Nephron (organoid): ENCODE data around the gene PLD6.
A peak's percentile ranks its signal among the peaks of the same experiment; 100 is the strongest.

Source experiments
- H3K27ac Mint-ChIP-seq, 3 experiments: 2 replicates each; pipeline ENCODE4 v1.8.0; 2020; ENCODE audit warnings: mixed read lengths in 3 of 3, mild to moderate bottlenecking in 2 of 3, moderate library complexity in 1 of 3
- H3K27me3 Mint-ChIP-seq: 2 replicates; pipeline ENCODE4 v1.8.0; 2021; ENCODE audit warnings: low read depth, mild to moderate bottlenecking, moderate library complexity, mixed read lengths
- H3K36me3 Mint-ChIP-seq: 2 replicates; pipeline ENCODE4 v1.8.0; 2020; ENCODE audit warnings: low read depth, mixed read lengths
- H3K4me1 Mint-ChIP-seq: 2 replicates; pipeline ENCODE4 v1.8.0; 2020; ENCODE audit warnings: mixed read lengths
- H3K4me3 Mint-ChIP-seq, 3 experiments: 2 replicates each; pipeline ENCODE4 v1.8.0; 2020; ENCODE audit warnings: mild to moderate bottlenecking in 3 of 3, mixed read lengths in 3 of 3, moderate library complexity in 2 of 3
- H3K9me3 Mint-ChIP-seq: 2 replicates; pipeline ENCODE4 v1.8.0; 2020; ENCODE audit warnings: mixed read lengths
- CTCF ChIP-seq, 3 experiments: fragments of 200-600 bp; sonication (generic); IDR thresholded peaks; one replicate each; pipeline ENCODE4 v1.5.0; 2021; ENCODE audit warnings: antibody characterized with exemption in 3 of 3; ENCODE audit not compliant: unreplicated experiment in 3 of 3

PLD6 gene

GRCh38 chr17:17205368-17206123 lies 587 bp downstream of the PLD6 start:
- no peaks in the 10 kb centered on the region for H3K36me3 Mint-ChIP-seq
- TF ChIP-seq CTCF (IDR thresholded peaks at IDR 0.05; ENCODE audit: unreplicated experiment in 3 of 3), result no peak
- H3K4me1 Mint-ChIP-seq, result peaks cover 11% of the 10 kb centered on the region
- no peaks in the 10 kb centered on the region for H3K9me3 Mint-ChIP-seq
- H3K4me3 Mint-ChIP-seq, result no peak overlapping the region
- no peaks in the 10 kb centered on the region for H3K27me3 Mint-ChIP-seq
- no peak overlapping the region for H3K27ac Mint-ChIP-seq

DNA sequence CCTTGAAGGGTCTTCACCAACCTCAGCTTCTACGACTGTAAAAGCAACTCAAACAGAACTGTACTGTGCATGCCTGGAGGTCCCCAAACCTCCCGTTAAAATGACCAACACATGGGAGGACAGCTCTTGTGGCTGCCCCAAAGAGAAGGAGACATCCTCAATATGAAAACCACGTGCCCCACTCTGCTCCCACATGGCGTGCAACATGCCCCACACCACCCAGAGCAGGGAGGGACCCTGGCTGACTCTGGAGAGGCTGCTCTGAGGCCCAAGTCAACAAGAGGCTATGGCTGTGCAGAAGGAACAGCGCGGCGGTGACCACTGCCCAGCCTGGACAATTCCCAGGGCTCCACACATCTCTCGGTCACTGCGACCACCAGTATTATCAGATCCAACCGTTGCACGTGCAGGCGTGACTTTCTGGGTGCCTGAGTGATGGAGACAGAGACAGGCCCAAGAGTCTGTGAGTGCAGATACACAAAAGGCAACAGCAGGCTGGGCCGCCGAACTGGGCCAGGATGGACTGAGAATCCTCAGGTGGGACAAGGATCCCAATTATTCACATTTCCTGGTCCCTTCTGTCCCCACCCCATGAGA lies 1.4 kb downstream of the PLD6 start:
- Mint-ChIP-seq H3K36me3 (no peaks in the 10 kb centered on the region), H3K9me3 (no peaks in the 10 kb centered on the region), H3K27me3 (no peaks in the 10 kb centered on the region), H3K4me1 (peaks cover 19% of the 10 kb centered on the region), H3K4me3 (no peak overlapping the region), H3K27ac (peak overlapping the region in 2 of 3 experiments; percentile 62 to 85)
- no peak for TF ChIP-seq CTCF (IDR thresholded peaks at IDR 0.05; ENCODE audit: unreplicated experiment in 3 of 3)

- Mint-ChIP-seq H3K4me1 (peaks cover 22% of the 10 kb centered on the region), H3K4me3 (no peak overlapping the region), H3K27me3 (no peaks in the 10 kb centered on the region), H3K27ac (peak overlapping the region in 2 of 3 experiments; percentile 62 to 85), H3K36me3 (no peaks in the 10 kb centered on the region), H3K9me3 (no peaks in the 10 kb centered on the region)
- TF ChIP-seq CTCF (IDR thresholded peaks at IDR 0.05; ENCODE audit: unreplicated experiment in 3 of 3), result no peak
Observed at GRCh38 chr17:17204041-17204591, 2.0 kb downstream of the PLD6 start.

DNA sequence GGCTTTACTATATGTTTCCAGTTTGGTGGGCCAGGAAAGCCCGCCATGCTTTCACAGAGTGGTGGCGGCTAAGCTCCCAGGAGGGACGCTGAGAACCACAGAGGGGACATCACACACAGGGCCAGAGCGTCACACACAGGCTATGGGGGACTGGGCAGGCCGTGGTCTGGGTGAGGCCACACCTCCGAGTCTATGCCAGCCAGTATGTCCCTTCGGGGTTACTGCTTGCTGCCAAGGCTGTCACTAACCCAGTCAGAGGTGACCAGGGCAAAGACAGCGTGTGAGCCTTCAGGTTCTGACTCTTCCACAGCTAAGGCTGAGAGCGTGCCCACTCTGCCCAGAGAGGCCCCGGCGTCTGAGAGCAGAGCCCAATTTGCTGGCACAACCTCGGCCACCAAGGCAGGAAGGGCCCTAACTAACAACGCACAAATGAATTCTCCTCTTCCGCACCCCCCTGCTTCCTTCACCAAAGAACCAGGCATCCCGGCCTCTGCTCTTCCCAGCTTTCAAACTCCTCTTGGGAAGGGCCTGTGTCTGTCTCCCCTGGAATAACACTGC lies 2.9 kb downstream of the PLD6 start:
- H3K27me3 Mint-ChIP-seq, result no peaks in the 10 kb centered on the region
- TF ChIP-seq CTCF (IDR thresholded peaks at IDR 0.05; ENCODE audit: unreplicated experiment in 3 of 3), result no peak
- no peaks in the 10 kb centered on the region for H3K9me3 Mint-ChIP-seq
- peaks cover 22% of the 10 kb centered on the region for H3K4me1 Mint-ChIP-seq
- H3K36me3 Mint-ChIP-seq, result no peaks in the 10 kb centered on the region
- peak overlapping the region in 2 of 3 experiments; percentile 62 to 81 for H3K27ac Mint-ChIP-seq
- no peak overlapping the region for H3K4me3 Mint-ChIP-seq

DNA sequence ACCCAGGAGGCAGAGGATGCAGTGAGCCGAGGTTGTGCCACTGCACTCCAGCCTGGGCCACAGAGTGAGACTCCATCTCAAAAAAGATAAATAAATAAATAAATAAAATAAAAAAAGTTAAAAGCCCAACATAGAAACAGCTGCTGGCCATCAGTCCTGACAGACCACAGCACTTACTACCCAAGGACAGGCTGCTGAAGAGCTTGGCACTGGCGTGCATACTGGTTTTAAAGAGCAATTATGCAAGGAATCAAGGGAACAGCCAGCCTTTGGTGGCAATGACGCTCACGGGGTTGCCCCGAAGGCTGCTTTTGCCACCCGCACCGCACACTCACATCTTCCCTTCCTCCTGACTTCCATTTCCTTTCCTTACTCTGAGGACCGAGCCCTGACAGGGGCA lies 4.2 kb downstream of the PLD6 start:
- H3K27ac Mint-ChIP-seq, result peak overlapping the region in 2 of 3 experiments; percentile 45 to 56
- no peaks in the 10 kb centered on the region for H3K36me3 Mint-ChIP-seq

More for the DNA sequence above, 4.2 kb downstream of the PLD6 start:
- Mint-ChIP-seq H3K4me3 (no peak overlapping the region), H3K9me3 (no peaks in the 10 kb centered on the region), H3K27me3 (no peaks in the 10 kb centered on the region), H3K4me1 (peaks cover 27% of the 10 kb centered on the region)
- TF ChIP-seq CTCF (IDR thresholded peaks at IDR 0.05; ENCODE audit: unreplicated experiment in 3 of 3), result no peak
